HEK293T (cell line): ENCODE results near the gene IRF2.

Source experiments
- CTCF ChIA-PET: fragments of 350-600 bp; formaldehyde crosslinking; extraction: SDS; loops from one replicate; lab custom pipeline; 2021; ENCODE audit warnings: antibody characterized with exemption, inconsistent platforms; lab: Yijun Ruan, JAX
- POLR2A ChIA-PET: fragments of 350-600 bp; formaldehyde crosslinking; extraction: SDS; loops from one replicate; lab custom pipeline; 2020; ENCODE audit warnings: antibody characterized with exemption, inconsistent platforms; lab: Yijun Ruan, JAX
- DNase-seq: peaks from one replicate; pipeline ENCODE4 v3.0.0; 2012; ENCODE audit warnings: mixed read lengths; ENCODE audit errors: extremely low spot score
- ARNT ChIP-seq: fragments of 450-650 bp; IDR thresholded peaks from 2 replicates; pipeline ENCODE4 v1.6.1; 2017; ENCODE audit warnings: mild to moderate bottlenecking
- BHLHE40 ChIP-seq: fragments of 450-650 bp; IDR thresholded peaks from 2 replicates; pipeline ENCODE4 v1.6.1; 2016; ENCODE audit warnings: mild to moderate bottlenecking, moderate library complexity, borderline replicate concordance
- CTBP1 ChIP-seq: fragments of 450-650 bp; IDR thresholded peaks from 2 replicates; pipeline ENCODE4 v1.6.1; 2016; ENCODE audit warnings: borderline replicate concordance
- ELF4 ChIP-seq: fragments of 450-650 bp; IDR thresholded peaks from 2 replicates; pipeline ENCODE4 v1.6.1; 2017; ENCODE audit warnings: antibody characterized with exemption
- FOXA1 ChIP-seq: fragments of 450-650 bp; IDR thresholded peaks from 2 replicates; pipeline ENCODE4 v1.6.1; 2016; ENCODE audit warnings: mild to moderate bottlenecking
- FOXK2 ChIP-seq: fragments of 450-650 bp; IDR thresholded peaks from 2 replicates; pipeline ENCODE4 v1.6.1; 2016; ENCODE audit warnings: mild to moderate bottlenecking
- FOXM1 ChIP-seq: fragments of 450-650 bp; IDR thresholded peaks from 2 replicates; pipeline ENCODE4 v1.6.1; 2017; ENCODE audit warnings: mild to moderate bottlenecking, borderline replicate concordance
- HDGF ChIP-seq: fragments of 450-650 bp; IDR thresholded peaks from 2 replicates; pipeline ENCODE4 v1.6.1; 2017; ENCODE audit warnings: antibody characterized with exemption, borderline replicate concordance
- L3MBTL2 ChIP-seq: fragments of 450-650 bp; conservative IDR thresholded peaks from 2 replicates; pipeline ENCODE4 v1.6.1; 2016; ENCODE audit warnings: mild to moderate bottlenecking
- LEF1 ChIP-seq: fragments of 450-650 bp; IDR thresholded peaks from 2 replicates; pipeline ENCODE4 v1.6.1; 2017; ENCODE audit warnings: mild to moderate bottlenecking, borderline replicate concordance
- NFRKB ChIP-seq: fragments of 450-650 bp; IDR thresholded peaks from 2 replicates; pipeline ENCODE4 v1.6.1; 2016; ENCODE audit warnings: mild to moderate bottlenecking, moderate library complexity
- SP1 ChIP-seq: fragments of 450-650 bp; IDR thresholded peaks from 2 replicates; pipeline ENCODE4 v1.6.1; 2017
- SUZ12 ChIP-seq: fragments of 450-650 bp; IDR thresholded peaks from 2 replicates; pipeline ENCODE4 v1.6.1; 2016; ENCODE audit warnings: mild to moderate bottlenecking
- TARDBP ChIP-seq: fragments of 450-650 bp; IDR thresholded peaks from 2 replicates; pipeline ENCODE4 v1.6.1; 2016
- ZNF384 ChIP-seq: fragments of 450-650 bp; IDR thresholded peaks from 2 replicates; pipeline ENCODE4 v1.6.1; 2016
- TF ChIP-seq, protein P1 (sequence below): fragments of 450-650 bp; IDR thresholded peaks from 2 replicates; pipeline ENCODE4 v1.6.1; 2016

The IRF2 gene

DNA sequence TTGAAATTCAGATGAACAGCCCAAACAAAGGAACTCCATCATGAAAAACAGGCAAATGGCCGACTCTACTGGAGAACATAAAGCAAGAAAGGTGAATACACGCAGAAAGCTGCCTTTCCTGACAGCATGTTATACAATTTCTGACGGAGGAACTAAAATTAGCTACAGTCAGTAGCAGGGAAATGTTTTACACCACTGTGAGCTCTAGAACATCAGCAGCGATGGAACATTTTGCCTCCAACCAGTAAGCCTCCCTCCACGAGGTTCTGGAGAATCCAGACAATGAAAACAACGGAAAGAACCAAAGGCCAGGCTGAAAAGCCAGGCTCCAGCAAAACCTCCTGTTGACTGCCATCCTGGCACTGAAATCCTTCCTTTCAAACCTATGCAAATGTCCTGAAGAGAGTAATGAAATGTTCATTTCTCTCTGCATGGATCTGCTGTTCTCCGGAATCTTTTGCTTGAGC is 78.9 kb downstream of the IRF2 start:
- no peak for DNase-seq
- ChIA-PET CTCF (no interaction called here), POLR2A (no interaction called here)
- TF ChIP-seq L3MBTL2: no peak
- TF ChIP-seq ZNF384: no peak
- TF ChIP-seq FOXA1: no peak
- no peak for TF ChIP-seq LEF1
- TF ChIP-seq ELF4: no peak
- TF ChIP-seq BHLHE40: no peak
- no peak for TF ChIP-seq FOXK2
- TF ChIP-seq ARNT: no peak
- no peak for TF ChIP-seq CTBP1
- no peak for TF ChIP-seq FOXM1
- TF ChIP-seq TARDBP: no peak

- ChIA-PET POLR2A (interaction anchor here (1.2 kb wide), 1 partner anchor 82 kb away, joined by 4 read pairs; the partner anchor contains the start of gene IRF2), CTCF (interaction anchor here (0.6 kb wide), 2 partner anchors 792 to 1035 kb away, joined by 3 to 4 read pairs; no protein-coding TSS in a partner anchor)
- TF ChIP-seq NFRKB (no peak), FOXA1 (no peak), FOXK2 (no peak), L3MBTL2 (no peak), SP1 (no peak)
- DNase-seq: no peak
These were observed 81.4 kb downstream of the IRF2 start for GRCh38 chr4:184392748-184393559.

DNA sequence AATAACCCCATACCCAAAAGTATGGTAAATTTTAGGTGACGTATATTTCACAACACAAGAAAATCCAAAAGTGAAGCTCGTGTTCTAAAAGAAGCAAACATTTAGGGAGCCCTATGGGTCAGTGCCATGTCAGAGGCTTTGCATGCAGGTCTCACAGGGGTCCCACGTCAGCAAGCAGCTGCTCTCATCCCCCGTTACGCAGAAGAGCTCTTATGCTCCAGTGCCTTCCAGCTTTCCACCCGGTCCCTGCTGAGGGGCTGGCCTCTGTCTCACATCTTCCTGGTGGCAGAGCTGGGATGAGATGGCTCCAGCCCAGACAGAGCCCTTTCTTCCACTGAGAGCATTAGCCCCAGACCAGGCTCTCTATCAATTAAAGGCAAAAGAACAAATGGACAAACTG is 82.0 kb downstream of the IRF2 start:
- TF ChIP-seq ELF4 (no peak), BHLHE40 (no peak), ZNF384 (no peak), SUZ12 (no peak), HDGF (no peak), FOXA1 (no peak), LEF1 (no peak), CTBP1 (no peak), FOXK2 (no peak), FOXM1 (no peak), L3MBTL2 (no peak), TARDBP (no peak)
- TF ChIP-seq, protein P1, sequence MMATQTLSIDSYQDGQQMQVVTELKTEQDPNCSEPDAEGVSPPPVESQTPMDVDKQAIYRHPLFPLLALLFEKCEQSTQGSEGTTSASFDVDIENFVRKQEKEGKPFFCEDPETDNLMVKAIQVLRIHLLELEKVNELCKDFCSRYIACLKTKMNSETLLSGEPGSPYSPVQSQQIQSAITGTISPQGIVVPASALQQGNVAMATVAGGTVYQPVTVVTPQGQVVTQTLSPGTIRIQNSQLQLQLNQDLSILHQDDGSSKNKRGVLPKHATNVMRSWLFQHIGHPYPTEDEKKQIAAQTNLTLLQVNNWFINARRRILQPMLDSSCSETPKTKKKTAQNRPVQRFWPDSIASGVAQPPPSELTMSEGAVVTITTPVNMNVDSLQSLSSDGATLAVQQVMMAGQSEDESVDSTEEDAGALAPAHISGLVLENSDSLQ: no peak
- CTCF ChIA-PET: interaction anchor here (0.6 kb wide), 2 partner anchors 792 to 1036 kb away, joined by 3 to 4 read pairs; no protein-coding TSS in a partner anchor
- DNase-seq: no peak
- POLR2A ChIA-PET: no interaction called here

- ChIA-PET POLR2A (no interaction called here), CTCF (no interaction called here)
- TF ChIP-seq TARDBP (no peak), SUZ12 (no peak), ZNF384 (no peak), FOXA1 (no peak), SP1 (no peak), L3MBTL2 (no peak), BHLHE40 (no peak), LEF1 (no peak), FOXK2 (no peak), FOXM1 (no peak), HDGF (no peak), ARNT (no peak)
- TF ChIP-seq, protein P1: no peak
- no peak for DNase-seq
These were observed 84.1 kb downstream of the IRF2 start for GRCh38 chr4:184389978-184390900.

- POLR2A ChIA-PET: no interaction called here
- CTCF ChIA-PET: interaction anchor here (0.6 kb wide), 1 partner anchor 89 kb away, joined by 3 read pairs; no protein-coding TSS in a partner anchor
- TF ChIP-seq ELF4 (no peak), HDGF (no peak), SUZ12 (no peak), BHLHE40 (no peak), FOXA1 (no peak), FOXK2 (no peak), LEF1 (no peak), NFRKB (no peak), SP1 (no peak), L3MBTL2 (no peak), ARNT (no peak), CTBP1 (no peak), TARDBP (no peak)
- TF ChIP-seq, protein P1: no peak
- DNase-seq: no peak
These were observed 86.2 kb downstream of the IRF2 start for GRCh38 chr4:184388106-184388505.
